HepG2 (cell line): ENCODE data around the gene TNFSF9. TPM values are rescaled to one million over a fixed set of nuclear protein-coding genes. Genes with fewer than 3 reads are reported as not detected.

Experiments
- CCDC6 ChIP-seq: sonication (generic); formaldehyde crosslinking; IDR thresholded peaks from 2 replicates; pipeline ENCODE4 v1.8.1; 2022; ENCODE audit warnings: mild to moderate bottlenecking, missing genetic modification reagents, moderate library complexity
- HOXA5 ChIP-seq: sonication (generic); formaldehyde crosslinking; IDR thresholded peaks from 2 replicates; pipeline ENCODE4 v1.4.0; 2020; ENCODE audit warnings: missing genetic modification reagents
- ZFP41 ChIP-seq: sonication (generic); formaldehyde crosslinking; IDR thresholded peaks from 2 replicates; pipeline ENCODE4 v1.4.0; 2020; ENCODE audit warnings: mild to moderate bottlenecking, missing genetic modification reagents, borderline replicate concordance
- ZNF136 ChIP-seq: sonication (generic); formaldehyde crosslinking; IDR thresholded peaks from 2 replicates; pipeline ENCODE4 v1.8.1; 2022; ENCODE audit warnings: low read depth, mild to moderate bottlenecking, moderate library complexity, missing genetic modification reagents
- ZNF788 ChIP-seq: sonication (generic); formaldehyde crosslinking; IDR thresholded peaks from 2 replicates; pipeline ENCODE4 v1.5.0; 2020; ENCODE audit warnings: mild to moderate bottlenecking, missing genetic modification reagents, borderline replicate concordance
- polyA plus RNA-seq, 8 experiments: library from polyadenylated mRNA; depleted of rRNA in 3 of 8; stranded (reverse) in 7 of 8; unstranded in 1 of 8; fragments of >200 nt; fragmentation: Illumina TruSeq in 4 of 8; extraction: Trizol in 4 of 8; gene quantifications; 2 replicates each; pipeline versions ENCODE4 v1.2.1 to v1.2.3, GENCODE V29; 2011 to 2016; ENCODE audit warnings: low read depth in 4 of 8, missing spikeins in 1 of 8, mixed read lengths in 1 of 8; ENCODE audit not compliant: insufficient read depth in 1 of 8
- total RNA-seq, 5 experiments: library from RNA; depleted of rRNA; stranded (reverse); fragments of >200 nt; fragmentation: Illumina TruSeq; extraction: Trizol; gene quantifications; 2 replicates each; pipeline ENCODE4 v1.2.3, GENCODE V29; 2016; ENCODE audit warnings: low read depth in 1 of 5
- TF ChIP-seq, protein P1 (sequence below): sonication (generic); formaldehyde crosslinking; IDR thresholded peaks from 2 replicates; pipeline ENCODE4 v1.4.0; 2020; ENCODE audit warnings: mild to moderate bottlenecking, missing genetic modification reagents
- TF ChIP-seq, protein P2 (sequence below): sonication (generic); formaldehyde crosslinking; IDR thresholded peaks from 2 replicates; pipeline ENCODE4 v1.4.0; 2020; ENCODE audit warnings: mild to moderate bottlenecking, missing genetic modification reagents

TNFSF9 gene
- total and polyA plus RNA-seq, 2 of the 13 experiments (the other 11 are each of a cell fraction or from before 2014, with no cell fraction given): 1.0 to 1.8 TPM

DNA sequence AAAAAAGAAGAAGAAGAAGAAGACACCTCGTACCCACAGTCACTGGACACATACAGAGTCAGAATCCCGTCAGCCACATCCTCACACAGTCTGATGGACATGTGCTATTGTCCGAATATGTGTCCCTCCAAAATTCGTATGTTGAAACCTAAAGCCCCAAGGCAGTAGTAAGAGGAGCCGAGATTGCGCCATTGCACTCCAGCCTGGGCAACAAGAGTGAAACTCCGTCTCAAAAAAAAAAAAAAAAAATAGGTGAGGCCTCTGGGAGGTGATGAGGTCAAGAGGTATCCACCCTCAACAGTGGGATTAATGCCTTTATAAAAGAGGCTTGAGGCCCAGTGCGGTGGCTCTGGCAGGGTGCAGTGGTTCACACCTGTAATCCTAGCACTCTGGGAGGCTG, 46.6 kb upstream of the TNFSF9 start (continued):
- TF ChIP-seq, protein P1, sequence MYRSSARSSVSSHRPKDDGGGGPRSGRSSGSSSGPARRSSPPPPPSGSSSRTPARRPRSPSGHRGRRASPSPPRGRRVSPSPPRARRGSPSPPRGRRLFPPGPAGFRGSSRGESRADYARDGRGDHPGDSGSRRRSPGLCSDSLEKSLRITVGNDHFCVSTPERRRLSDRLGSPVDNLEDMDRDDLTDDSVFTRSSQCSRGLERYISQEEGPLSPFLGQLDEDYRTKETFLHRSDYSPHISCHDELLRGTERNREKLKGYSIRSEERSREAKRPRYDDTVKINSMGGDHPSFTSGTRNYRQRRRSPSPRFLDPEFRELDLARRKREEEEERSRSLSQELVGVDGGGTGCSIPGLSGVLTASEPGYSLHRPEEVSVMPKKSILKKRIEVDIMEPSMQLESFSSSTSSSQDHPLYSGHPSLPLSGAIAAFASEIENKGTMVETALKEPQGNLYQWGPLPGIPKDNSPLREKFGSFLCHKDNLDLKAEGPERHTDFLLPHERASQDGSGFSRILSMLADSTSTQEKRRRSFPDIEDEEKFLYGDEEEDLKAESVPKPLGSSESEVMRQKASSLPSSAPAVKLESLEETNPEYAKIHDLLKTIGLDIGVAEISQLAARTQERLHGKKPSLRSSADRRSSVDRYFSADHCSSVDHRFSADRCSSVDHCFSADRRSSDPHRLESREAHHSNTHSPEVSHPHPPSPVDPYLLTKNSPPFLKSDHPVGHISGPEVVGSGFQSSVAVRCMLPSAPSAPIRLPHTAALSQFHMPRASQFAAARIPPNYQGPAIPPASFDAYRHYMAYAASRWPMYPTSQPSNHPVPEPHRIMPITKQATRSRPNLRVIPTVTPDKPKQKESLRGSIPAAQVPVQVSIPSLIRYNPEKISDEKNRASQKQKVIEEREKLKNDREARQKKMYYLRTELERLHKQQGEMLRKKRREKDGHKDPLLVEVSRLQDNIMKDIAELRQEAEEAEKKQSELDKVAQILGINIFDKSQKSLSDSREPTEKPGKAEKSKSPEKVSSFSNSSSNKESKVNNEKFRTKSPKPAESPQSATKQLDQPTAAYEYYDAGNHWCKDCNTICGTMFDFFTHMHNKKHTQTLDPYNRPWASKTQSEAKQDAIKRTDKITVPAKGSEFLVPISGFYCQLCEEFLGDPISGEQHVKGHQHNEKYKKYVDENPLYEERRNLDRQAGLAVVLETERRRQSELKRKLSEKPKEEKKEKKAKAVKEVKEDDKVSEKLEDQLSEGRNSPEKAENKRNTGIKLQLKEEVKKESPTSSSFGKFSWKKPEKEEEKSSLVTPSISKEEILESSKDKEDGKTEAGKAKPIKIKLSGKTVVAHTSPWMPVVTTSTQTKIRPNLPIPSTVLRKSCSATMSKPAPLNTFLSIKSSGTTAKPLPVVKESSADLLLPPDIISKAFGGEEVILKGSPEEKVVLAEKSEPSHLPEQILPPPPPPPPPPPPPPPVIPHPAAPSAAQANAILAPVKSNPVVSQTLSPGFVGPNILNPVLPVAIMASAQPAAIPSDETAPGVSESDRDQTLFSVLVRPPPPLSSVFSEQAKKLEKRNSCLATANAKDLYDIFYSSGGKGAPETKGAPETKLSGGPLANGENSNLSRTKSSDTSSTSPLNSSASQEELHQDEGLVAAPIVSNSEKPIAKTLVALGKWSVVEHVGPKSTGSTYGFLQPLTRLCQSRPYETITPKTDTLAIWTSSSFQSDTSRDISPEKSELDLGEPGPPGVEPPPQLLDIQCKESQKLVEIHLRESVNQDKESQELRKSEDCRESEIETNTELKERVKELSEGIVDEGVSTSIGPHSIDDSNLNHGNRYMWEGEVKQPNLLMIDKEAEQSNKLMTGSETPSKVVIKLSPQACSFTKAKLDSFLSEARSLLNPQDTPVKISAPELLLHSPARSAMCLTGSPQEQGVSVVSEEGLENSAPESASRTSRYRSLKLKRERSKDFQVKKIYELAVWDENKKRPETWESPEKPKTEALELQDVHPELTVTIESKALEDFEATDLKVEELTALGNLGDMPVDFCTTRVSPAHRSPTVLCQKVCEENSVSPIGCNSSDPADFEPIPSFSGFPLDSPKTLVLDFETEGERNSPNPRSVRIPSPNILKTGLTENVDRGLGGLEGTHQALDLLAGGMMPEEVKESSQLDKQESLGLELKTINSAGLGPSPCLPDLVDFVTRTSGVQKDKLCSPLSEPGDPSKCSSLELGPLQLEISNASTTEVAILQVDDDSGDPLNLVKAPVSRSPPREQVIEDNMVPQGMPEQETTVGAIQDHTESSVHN (CRISPR knock-in tag): no peak
- no peak for TF ChIP-seq ZFP41 (CRISPR knock-in tag)
- TF ChIP-seq, protein P2, sequence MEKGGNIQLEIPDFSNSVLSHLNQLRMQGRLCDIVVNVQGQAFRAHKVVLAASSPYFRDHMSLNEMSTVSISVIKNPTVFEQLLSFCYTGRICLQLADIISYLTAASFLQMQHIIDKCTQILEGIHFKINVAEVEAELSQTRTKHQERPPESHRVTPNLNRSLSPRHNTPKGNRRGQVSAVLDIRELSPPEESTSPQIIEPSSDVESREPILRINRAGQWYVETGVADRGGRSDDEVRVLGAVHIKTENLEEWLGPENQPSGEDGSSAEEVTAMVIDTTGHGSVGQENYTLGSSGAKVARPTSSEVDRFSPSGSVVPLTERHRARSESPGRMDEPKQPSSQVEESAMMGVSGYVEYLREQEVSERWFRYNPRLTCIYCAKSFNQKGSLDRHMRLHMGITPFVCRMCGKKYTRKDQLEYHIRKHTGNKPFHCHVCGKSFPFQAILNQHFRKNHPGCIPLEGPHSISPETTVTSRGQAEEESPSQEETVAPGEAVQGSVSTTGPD (CRISPR knock-in tag): no peak
- TF ChIP-seq ZNF788 (CRISPR knock-in tag): no peak
- no peak for TF ChIP-seq ZNF136 (CRISPR knock-in tag)
- no peak for TF ChIP-seq HOXA5 (CRISPR knock-in tag)
- no peak for TF ChIP-seq CCDC6
